Activated T-helper 1 cell treated with Interleukin-2 at 50 U/mL for 16 hours (primary cell): ENCODE measurements around the gene KANK4.
"Not testable (repeated sequence)": the region's sequence is repeated elsewhere in the genome, so short reads cannot be mapped to it uniquely, and the experiment has no call there.

Source experiments
- DNase-seq: peaks from one replicate; pipeline ENCODE4 v3.0.0-alpha.2; 2020; ENCODE audit warnings: low read depth

The KANK4 gene

DNA sequence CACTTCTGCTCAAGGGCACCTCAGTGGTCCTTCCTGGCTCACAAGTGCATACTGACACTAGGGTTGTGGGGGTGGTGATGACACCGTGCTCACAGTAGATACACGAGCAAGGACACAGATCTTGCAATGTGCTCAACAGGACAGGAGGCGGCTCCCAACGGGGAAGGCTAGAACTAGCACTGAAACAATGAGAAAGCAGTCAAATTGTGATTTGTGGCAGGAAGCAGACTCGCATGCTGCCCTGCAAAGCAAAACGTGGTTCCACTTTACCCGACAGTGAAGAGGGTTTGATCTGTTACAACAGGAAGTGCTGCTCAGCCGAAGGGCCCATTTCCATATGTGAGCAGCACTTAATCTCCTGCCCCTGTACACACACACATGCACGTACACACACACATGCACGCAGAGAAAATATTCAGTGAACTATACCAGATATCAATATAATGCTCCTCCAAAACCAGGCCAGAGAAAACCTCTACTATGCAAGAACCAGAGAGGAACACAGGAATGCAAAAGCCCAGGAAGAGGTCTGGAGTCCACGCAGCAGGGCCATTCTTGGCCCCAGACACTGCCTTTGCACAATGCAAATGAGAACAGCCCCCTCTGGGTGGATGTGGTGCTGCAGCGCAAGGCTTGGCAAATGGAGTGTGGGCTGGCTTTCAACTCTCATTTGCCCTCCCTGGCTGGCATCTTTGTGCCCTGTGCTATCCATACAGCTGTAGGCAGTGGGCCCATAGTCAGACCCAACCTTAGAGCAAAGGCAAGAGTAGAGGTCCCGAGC, 47.1 kb downstream of the KANK4 start:
- DNase-seq: peak; percentile 17

DNA sequence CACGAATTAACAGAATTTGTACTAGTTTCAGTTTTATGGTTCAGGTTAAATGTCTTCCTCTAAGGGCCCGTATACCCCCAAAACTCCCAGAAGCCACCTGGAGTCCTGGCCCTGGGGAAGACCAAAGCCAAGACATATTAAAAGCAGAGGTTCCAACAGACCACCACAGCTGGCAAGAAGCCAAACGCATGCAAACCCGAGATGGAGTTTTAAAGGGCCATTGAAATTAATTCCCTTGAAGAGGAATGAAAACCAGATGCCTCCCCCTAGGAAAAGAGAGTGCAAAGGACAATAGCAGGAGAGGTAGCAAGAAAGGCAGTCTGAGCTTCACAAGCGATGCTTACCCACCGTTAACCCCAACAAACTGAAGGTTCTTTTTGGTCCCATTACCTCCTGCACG, 48.1 kb downstream of the KANK4 start:
- DNase-seq: no peak

DNA sequence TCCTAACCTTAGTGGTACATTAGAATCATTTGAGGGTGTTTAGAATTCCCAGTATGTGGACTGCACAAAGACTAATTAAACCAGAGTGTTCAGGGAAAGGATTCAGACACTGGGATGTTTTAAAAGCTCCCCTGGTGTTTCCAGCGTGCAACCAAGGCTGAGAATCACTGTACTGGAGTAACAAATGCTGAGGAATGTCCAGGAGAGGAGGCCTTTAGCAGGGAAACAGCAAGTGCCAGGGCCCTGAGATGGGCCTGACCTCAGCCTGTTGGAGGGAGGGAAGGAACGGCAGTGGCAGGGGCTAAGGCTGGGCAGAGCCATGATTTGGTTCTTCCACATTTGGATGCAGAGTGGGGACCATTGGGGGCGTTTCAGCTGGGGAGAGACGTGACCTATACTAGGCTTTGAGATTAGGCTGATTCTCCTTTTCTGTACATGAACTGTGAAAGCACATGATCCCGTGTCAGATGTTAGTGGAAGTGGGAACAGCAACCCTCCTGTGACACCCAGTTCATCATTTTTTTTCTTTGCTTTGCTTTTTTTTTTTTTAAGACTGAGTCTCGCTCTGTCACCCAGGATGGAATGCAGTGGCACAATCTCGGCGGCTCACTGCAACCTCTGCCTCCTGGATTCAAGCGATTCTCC, 49.3 kb downstream of the KANK4 start:
- DNase-seq: no peak

DNA sequence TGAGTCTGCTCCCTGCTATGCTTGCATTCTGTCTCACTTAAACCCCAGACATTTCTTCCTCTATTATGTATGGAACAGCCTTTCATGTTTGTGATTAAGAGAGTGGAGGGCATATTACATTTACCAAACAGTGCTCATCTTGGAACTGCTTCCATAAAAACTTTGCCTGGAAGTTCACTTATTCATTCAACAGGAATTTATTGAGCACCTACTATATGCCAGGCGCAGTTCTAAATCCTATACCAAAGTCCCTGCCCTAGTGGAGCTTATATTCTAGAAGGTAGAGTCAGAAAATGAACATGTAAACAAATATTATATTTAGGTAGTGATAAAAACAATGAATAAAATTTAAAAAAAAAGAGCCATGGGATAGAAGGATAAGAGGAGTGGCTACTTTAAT, 49.8 kb downstream of the KANK4 start:
- no peak for DNase-seq

DNA sequence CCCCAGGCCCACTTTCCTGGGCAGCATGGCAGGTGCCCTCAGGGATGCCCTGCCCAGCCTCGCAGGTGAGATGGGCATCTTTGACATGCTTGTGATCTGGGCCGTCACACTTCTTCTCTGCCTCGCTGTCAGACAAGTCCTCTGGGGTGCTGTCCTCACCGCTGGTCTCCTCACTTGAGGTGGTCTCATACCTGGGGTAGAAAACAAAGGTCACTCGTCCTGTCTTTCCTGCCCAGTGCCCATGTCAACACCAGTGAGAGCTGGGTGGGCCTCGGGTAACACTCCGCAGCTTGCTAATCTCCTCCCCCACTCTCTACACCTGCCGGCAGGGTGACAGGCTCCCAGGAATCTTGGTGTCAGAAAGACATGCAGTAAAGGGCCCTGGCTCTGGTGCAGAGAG, 50.9 kb downstream of the KANK4 start:
- DNase-seq: no peak

DNA sequence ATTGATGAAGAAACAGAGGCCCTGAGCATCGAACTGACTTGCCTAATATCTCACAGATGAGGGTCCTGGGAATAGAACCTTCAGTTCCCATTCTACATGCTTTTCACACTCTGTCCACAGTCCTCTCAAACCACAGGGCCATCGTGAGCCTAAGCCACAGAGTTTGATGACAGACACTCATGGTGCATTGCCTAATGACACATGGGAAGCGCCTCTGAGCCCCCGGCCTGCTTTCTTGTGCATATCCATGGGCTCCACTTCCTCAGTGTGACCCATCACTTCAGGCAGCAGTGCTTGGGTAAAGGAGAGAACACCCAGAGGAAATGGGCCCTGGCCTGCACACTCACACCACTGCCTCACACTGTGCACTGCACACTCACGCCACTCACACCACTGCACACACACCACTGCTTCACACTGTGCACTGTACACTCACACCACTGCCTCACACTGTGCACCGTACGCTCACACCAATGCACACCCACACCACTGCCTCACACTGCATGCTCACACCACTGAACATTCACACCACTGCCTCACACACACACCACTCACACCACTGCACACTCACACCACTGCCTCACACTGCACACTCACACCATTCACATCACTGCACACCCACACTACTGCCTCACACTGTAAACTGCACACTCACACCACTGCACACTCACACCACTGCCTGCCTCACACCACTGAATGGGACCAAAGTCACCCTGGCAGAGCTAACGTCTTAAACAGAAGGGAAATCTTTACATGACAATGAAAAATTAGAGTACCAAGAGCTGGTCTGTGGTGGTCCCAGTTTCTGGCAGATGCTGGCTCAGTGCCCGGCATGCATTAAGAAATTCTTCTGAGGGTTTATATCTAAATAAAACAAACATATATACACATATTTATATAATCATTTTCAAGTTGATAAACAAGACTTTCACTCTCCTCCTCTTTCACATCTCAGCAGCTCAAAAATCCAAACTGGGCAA, 53.0 kb downstream of the KANK4 start:
- no peak for DNase-seq

DNA sequence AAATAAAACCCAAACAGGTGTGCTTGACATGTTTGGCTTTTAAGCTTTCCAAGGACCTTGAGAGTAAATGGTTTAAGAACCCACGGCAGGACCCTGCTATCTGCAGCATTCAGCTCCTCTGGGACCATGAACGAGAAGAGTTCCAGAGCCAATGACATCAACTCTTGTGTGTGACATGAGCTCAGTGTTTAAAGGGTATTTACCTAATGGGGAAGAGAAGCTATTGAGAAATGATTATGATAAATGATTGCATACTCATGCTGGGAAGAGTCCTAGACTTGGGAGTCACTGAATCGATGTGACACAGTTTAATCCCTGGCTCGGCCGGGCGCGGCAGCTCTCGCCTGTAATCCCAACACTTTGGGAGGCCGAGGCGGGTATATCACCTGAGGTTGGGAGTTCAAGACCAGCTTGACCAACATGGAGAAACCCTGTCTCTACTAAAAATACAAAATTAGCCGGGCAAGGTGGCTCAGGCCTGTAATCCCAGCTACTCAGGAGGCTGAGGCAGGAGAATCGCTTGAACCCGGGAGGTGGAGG, 55.4 kb downstream of the KANK4 start:
- no peak for DNase-seq

DNA sequence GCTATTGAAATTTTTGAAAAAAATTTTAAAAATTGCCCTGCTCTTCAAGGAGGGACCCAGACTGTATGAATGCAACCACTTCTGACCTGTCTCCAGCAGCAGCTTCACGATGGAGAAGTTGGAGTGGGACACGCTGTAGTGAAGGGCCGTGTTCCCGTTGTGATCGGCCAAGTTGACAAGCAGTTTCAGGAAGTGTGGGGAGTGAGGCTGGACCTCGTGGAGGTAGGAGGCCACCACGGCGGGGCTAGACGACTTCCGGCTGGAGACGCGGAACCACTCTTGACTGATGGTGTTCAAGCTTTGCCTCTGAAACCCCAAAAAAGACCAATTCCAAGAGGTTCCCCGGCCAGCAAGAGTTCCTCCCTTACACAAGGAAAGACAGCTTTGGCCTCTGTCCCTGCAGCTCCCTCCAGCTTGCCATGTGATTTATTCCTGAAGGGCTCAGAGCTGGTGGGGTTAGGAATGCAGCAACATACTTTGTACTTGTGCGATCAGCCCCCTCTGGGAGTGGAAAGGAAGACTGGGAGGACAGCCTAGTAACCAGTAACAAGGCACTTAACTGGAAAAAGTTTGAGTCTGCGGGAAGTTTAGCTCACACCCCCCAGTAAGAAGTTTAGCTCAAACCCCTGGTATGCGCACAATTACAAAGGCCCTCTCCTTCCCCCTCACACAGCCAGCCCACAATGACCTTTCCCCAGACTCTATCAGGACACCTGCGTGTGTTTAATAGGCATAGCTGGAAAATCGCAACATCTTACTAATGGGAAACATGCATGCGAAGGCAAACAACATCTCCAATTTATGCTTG, 56.0 kb downstream of the KANK4 start:
- no peak for DNase-seq

DNA sequence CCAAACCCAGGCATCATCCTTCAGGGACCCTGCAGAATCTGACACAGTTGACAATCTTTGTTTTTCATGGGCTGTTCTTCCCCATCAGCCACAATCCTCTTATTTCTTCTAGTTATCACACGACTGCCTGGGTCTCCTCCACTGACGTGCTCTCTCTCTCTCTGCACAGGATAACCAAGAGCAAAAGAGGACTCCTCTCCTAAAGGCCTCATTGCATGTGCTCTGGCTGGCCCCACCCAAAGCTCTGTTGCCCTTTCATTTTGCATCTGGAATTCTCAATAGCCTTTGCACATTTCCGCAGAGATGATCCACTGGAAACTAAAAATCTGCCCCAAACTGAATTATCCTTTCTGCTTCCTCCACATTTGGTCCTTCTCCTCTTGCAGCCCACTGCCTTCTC, 58.5 kb downstream of the KANK4 start:
- DNase-seq: no peak

DNA sequence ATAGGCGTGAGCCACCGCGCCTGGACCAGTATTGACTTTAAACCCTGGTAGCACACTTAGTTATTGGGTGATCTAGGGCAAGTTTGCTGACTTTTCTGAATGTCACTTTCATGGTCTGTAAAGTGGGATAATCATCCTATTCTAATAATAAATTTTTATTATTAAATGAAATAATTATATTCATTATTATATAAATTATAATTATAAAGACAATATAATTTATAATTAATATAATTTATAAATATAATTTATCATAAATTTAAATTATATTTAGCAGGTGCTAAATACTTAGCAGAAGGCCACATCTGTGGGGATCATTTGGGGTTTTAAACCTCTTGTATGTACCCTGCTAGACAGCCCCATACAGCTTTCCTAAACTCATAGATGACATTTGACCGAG, 59.7 kb downstream of the KANK4 start:
- no peak for DNase-seq

DNA sequence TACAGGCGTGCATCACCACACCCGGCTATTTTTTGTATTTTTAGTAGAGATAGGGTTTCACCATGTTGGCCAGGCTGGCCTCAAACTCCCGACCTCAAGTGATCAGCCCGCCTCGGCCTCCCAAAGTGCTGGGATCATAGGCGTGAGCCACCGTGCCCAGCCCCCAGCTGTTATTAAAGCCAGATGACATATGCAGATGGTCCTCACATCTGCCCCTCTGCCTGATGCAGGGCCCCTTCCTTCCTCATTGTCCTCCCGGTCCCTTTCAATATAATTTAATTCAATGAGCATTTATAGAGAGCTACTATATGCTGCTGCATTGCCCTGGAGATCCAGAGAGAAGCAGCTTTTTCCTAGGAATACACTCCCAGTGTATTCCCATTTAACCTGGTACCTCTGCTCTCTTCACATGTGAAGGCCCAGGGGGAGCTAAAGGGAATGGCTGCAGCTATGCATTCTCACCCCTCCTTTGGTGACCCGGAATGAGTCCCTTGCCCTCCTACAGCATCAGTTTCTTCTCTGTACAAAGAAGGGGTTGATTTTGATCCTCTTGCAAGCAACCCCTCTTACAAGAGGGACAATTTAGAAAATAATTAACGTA, 69.0 kb downstream of the KANK4 start:
- DNase-seq: no peak

DNA sequence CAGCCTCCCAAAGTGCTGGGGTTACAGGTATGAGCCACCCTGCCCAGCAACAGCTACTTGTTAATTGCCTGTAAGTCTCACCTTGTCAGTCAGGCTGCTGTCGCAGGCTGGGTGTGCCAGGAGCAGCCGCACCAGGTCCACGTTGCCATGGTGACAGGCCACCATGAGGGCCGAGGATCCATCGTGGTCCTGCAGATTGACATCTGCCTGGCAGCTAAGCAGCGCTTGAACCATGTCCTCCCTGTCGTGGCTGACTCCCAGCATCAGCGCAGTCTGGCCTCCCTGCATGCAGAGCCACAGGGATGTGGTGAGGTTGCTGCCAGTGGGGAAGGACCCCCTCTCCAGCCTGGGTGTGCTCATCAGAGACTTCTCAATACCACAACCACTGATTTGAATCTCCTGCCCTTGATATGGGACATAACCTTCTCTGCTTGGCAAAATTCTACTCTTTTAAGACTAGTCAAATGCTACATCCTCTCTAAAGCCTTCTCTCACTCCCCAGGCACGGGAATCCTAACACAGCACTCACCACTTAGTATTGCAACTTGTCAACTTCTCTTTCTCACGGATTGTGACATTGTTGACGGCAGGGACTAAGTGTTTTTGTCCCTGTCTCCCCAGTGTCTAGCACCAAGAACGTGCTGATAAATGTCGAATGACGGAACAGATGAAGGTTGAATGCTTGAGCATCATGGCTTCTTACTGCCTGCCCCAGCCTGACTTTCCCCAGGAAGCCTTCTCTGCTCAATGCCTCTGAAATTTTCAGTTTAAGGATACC, 71.7 kb downstream of the KANK4 start:
- no peak for DNase-seq

DNA sequence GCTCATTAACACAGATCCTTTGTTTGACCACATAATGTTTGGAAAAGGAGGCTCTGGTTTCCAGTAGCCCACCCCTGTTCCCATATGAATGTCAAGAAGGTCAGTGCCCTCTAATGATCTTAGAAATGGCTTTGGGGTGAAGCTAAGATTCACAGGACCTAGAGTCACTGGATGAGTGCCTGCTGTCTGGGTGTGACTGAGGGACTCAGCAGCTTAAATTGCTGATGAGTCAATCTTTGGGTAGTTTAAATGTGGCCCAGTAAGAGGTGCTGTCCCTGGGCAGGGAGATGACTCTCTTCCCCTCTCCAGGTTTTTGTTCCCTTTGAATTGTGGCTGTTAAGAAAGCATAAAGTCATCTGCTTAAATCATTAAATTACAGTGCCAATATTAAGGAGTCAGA, 74.0 kb downstream of the KANK4 start:
- DNase-seq: no peak

DNA sequence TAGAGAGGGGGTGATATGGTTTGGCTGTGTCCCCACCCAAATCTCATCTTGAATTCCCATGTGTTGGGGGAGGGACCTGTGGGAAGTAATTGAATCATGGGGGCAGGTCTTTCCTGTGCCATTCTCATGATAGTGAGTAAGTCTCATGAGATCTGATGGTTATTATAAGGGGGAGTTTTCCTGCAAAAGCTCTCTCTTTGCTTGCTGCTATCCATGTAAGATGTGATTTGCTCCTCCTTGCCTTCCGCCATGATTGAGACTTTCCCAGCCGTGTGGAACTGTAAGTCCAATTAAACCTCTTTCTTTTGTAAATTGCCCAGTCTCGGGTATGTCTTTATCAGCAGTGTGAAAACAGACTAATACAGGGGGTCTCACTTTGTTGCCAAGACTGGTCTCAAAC, 74.9 kb downstream of the KANK4 start:
- DNase-seq: not testable (repeated sequence)

DNA sequence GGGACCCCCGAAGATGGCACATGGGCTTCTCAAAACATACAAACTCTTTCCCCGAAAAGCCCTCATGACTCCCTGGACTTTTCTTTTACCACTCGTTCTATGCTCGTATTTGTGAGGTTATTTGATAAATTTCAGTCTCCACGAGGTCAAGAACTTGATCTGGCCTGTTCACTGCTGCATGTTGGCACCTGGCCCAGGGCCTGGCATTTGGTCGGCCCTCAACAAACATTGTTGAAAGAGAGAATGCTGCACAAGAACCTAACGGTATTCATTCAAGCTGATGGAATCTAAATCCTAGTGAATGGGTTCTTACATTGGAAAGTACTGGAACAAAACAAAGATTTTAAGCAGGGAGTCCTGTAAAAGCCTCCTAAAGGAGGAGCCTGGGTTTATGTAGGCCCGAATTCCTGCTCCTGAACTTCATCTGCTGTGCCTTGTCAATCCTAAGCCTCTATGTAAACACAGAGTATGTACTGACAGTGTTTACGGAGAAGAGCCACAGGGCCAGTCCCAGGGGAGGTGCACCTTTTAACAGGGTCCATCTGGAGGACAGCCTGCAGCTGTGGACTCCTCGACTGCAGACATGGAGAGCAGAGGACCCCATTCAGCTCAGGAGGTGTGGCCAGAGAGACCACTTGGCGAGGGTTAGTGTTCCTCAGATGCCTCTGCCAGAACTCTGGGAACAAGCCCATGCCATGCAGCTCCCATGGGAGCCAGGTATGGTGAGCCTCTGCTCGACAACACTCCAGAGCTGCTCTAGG, 77.7 kb downstream of the KANK4 start:
- no peak for DNase-seq

DNA sequence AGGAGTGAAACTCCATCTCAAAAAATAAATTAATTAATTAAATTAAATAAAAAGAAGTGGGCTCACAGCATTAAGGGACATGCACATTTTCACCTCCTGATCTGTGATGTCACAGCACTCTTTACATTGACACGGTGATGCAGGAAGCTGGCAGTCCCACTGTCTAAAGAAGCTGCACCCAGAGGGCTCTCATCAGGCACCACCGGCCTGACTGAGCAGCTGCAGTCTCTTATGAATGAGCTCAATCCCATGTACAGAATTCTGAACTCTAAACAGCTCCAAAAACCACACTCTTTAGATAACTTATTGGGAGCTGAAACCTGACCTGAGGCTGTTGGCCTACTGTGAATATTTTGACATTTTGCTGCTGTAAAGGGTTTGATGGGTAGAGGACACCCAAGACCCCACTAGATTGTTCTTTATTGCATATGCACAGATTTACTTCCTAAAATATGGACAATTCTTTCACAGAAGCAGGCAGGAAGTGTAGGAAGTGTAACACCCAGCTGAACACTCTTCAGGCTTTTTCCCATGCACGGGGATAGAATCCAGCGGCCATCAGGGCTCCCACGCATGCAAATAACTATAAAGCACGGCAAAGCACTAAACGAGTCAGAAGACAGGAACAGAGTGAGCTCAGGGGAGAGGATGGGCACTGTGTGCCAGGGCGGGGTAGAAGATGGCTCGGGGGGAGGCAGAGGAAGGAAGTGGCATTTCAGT, 78.4 kb downstream of the KANK4 start:
- DNase-seq: no peak

DNA sequence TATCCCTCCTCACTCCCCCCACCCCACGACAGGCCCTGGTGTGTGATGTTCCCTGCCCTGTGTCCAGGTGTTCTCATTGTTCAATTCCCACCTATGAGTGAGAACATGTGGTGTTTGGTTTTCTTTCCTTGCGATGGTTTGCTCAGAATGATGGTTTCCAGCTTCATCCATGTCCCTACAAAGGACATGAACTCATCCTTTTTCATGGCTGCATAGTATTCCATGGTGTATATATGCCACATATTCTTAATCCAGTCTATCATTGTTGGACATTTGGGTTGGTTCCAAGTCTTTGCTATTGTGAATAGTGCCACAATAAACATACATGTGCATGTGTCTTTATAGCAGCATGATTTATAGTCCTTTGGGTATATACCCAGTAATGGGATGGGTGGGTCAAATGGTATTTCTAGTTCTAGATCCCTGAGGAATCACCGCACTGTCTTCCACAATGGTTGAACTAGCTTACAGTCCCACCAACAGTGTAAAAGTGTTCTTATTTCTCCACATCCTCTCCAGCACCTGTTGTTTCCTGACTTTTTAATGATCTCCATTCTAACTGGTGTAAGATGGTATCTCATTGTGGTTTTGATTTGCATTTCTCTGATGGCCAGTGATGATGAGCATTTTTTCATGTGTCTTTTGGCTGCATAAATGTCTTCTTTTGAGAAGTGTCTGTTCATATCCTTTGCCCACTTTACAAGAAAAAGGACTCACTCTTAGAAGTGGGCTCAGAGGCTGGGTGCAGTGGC, 79.4 kb downstream of the KANK4 start:
- not testable (repeated sequence) for DNase-seq

DNA sequence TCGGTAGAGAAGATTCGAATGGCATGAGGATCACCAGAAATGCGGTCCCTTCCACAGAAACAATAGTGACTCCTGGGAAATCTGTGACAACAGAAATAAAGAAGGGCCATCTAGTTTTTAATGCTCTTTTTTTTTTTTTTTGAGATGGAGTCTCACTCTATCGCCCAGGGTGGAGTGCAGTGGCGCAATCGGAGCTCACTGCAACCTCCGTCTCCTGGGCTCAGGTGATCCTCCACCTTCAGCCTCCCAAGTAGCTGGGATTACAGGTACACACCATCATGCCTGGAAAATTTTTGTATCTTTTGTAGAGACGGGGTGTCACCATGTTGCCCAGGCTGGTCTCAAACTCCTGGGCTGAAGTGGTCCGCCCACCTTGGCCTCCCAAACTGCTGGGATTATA, 80.7 kb downstream of the KANK4 start:
- DNase-seq: no peak
